NOMO-1 (cell line): ENCODE measurements around the gene RNF150.
A peak's percentile ranks its signal among the peaks of the same experiment; 100 is the strongest.
"Not testable (repeated sequence)": the region's sequence is repeated elsewhere in the genome, so short reads cannot be mapped to it uniquely, and the experiment has no call there.

ENCODE experiments used
- DNase-seq, 2 experiments: peaks; one replicate each; lab custom pipeline; 2025; ENCODE audit not compliant: unreplicated experiment in 2 of 2; lab: John Stamatoyannopoulos, UW

The RNF150 gene

DNA sequence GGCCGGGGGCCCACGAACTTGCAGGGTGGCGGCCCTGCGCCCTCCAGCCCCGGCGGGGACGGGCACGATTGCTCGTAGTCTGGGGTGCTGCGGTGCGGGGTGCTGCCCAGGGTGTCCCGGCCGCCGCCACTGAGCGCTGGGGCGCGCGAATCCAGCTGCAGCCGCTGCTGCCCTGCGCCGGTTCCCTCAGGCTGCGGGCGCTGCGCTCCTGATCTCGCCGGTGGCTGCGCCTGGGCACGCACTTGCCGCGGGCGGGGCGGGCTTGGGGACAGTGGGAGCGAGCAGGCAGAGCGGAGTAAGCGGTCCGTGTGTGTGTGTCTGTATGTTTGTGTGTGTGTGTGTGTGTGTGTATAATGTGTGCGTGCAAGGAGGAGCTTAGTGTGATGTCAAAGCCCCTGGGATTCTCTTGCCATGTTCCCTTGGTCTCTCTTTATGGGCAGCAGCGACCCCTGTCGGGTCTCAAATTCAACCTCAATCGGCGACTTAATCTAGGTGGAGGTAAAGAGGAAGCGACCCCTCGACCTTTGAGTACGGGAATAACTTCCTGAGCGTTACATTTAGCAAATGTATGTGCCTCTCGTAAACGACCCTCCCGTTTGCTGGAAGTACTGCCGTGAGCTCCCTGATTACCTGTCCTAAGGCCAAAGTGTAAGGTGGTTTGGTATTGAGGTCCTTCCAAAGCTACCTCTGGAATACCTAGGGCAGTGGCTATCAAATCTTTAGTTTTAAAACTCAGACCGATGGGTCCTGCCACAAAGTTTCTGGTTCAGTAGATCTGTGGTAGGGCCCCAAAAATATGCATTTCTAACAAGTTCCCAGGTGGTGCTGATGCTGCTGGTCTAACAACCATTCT lies at the start of gene RNF150:
TSS of gene RNF150 (minus strand) at position 324 of the 853 bp plus-strand sequence.
- peak; percentile 30 to 53 for DNase-seq

DNA sequence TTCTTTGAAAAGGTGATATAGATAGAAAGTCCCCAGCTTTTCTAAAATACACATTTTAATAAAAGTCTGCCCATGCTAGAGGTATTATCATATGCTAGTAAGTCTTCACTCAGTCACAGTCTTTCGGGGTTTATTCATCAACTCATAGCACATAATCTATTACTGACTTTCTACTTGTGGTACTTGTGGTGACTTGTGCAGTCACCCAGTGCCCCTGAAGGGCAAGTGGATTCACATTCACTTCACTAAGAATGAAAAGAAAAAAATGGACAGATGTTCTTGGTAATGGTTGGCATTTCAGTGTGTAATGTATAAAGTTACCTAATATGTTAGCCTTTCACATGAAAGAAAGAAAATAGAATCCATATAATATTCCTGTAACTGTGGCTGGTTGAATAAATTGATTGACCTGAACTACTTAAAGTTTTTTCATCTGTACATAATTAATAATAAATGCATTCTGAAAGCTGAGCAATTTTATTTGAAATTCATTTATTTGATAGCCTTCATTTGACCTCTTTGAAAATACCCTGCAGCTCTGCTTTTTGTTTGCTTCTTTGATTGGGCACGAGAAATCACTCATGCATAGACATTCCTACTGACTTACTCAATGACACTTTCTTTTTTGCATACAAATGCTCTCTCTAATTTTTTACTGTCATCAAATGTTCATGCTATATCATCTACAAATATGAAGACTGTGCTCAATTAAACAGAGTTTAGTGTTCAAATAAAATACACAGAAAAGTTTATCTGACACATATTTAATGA lies 47.9 kb upstream of the RNF150 start:
- no peak for DNase-seq

DNA sequence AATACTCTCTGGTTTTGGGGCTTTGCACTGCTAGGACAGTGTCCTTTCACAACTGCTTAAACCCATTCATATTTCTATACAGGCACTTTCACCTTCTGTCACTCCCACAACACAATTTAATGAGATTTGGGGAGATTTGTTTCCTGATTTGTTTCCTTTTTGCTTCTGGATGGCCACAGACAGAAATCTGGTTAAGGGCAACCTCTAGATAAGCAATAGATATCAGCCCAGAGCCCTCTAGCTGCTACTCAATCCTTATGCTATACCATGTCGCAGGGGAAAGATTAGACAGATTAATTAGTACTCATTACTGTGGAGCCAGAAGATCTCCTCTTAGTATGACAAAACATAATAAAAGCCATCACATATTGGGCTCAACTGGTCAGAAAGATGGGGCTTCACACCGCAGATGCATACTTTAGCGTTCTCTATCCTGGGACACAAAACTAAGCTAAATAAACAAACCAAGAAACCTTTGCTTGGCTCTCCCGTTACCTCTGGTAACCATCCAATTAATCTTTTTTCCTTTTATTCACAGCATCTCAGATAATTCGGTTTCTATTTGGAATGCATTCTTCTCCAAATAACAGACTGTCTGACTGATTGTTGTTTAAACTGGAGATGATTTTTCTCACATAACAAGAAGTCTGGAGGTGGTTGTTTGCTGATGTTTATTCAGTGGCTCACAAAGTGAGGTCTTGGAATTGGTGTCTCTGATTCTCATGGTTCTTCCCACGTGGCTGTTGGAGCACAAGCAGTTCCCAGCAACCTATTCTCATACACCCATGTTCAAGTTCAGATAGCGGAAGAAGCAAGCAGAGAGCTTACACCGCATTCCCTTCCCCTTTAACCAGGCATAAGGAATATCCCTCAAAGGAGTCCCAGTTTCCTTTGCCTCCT lies 46.5 kb upstream of the RNF150 start:
- no peak for DNase-seq

DNA sequence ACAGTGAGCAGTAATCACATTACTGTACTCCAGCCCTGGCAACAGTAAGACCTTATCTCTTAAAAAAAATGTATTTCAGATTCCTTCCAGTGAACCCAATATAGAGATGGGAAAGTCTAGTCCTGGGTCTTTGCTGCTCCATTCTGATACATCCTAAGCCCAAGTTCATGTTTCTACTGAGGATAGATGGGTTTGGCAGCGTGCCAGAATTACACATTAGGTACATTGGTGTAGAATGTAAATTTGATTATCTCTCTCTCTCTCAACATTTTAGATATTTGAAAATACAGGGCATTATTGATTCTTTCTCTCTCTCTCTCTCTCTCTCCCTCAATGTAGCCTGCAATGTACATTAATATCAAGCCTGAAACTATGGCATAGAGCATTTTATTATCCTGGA lies 43.9 kb upstream of the RNF150 start:
- no peak for DNase-seq

DNA sequence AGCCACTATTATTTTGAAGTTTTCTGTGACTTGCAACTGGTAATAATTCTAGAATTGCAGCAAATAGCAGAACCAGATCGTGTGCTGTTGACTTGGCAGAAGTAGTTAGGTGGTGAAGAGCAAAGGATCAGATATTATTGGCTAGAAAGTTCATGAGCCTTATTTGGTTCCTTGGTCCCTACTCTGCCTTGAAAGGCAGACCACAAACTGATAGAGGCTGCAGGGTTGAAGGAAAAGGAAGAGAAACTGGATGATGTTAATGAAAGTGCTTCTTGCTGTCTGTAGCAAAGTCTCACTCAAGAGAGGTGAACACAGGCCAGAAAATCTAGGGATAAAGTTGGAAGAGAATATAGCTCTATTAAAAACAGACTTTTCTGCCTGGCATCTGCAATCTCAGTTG lies 41.2 kb upstream of the RNF150 start:
- DNase-seq, result peak in 1 of 2 experiments; percentile 51

DNA sequence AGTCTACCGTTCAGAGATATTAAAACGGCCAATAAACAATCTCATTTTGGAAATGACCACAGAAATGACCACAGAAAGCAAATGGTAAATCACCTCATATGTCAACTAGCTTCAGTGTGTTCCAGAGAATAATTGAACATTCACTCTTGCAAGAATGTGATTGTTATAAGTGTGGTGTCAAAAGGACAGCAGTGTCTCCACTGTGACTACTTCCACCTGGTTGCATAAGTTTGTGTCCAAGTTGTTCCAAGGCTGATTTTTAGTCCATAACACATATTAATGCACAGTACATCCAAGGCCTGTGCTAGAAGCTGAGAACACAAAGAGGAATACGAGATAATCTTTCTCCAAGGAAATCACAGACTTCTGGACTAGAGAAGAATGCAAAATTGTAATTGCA lies 37.4 kb upstream of the RNF150 start:
- DNase-seq, result no peak

DNA sequence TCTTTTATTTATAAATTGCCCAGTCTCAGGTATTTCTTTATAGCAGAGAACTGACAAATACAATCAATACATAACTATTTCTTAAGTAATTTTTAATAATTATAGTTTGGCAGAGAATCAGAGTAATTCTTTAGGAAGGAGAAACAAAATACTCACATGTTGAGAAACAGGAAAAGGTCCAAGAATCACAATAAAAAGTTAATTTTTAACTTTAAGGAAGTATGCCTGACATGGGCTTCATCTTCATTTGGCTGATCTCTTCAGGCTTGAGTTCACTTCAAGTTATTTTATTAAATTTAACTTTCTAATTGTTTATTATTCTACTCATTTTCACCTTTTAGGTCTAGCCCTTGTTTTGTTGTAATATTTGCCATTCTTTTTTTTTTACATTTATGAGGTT lies 36.1 kb upstream of the RNF150 start:
- no peak for DNase-seq

DNA sequence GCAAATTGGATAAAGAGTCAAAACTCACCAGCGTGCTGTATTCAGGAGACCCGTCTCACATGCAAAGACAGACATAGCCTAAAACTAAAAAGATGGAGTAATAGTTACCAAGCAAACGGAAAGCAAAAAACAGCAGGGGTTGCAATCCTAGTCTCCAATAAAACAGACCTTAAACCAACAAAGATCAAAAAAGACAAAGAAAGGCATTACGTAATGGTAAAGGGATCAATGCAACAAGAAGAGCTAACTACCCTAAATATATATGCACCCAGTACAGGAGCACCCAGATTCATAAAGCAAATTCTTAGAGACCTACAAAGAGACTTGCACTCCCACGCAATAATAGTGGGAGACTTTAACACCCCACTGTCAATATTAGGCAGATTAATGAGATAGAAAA lies 31.7 kb upstream of the RNF150 start:
- not testable (repeated sequence) for DNase-seq

DNA sequence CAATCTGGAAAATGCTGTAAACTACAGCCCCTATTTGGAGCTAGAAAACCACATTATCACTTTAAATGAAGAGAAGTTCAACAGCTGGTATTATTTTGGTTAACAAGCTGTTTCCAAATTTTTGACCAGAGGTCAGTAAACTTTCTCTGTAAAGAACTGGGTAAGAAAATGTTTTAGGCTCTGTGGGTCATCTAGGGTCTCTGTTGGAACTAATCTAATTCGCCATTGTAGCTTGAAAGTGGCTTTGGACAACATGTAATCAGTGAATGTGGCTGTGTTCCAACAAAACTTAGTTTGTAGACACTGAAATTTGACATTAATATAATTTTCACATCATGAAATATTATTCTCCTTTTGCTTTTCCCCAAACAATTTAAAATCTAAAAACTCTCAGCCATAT lies 25.8 kb upstream of the RNF150 start:
- DNase-seq, result no peak

DNA sequence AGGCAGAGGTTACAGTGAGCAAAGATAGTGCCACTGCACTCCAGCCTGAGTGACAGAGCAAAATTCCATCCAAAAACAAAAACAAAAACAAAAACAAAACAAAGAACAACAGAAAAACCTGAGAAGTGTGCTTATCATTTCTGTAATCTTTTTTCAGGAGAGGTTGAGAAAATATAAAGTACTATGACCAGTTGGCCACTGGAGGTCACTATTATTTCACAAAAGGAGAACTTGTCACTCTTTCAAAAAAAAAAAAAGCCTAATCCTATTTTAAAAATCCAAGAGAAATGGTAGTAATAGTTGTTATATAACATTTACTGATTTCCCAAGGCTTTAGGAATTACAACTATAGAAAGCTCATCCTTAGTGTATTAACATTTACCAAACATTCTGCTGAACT lies 24.9 kb upstream of the RNF150 start:
- peak in 1 of 2 experiments; percentile 29 for DNase-seq

DNA sequence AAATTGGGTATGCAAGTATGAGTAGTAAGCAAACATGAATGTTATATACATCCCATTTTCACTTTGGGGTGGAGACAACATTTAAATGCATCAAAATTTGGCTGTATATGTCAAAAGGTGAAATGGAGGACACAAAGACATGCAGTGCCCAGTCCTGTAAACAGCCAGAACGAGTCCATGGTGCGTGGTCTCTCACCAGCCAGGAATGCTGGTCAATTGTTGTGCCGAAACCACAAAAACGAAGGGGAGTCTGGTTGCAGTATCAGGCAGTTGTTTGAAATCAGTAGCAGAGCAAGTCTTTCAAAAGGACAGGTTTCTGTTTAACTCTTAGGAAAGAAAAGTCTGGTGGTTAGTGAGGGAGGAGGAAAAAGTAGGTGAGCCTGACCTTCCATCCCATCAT lies 22.3 kb upstream of the RNF150 start:
- no peak for DNase-seq

DNA sequence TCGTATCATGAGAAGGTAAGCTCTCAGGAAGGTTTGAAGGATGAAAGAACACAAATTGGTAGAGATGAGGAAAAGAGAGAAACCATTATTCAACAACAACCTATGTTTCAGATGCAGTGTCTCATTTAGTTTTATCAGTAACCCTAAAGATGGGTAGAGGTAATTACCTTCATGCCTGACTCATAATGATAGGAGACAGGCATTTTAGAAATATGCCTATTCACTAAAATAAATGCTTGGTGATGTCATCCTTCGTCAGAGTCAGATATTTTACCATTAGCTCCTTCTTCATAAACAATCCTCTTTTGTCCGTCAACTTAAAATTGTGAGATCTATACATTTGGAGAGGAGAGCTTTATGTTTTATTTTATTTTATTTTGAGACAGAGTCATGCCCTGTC lies 21.5 kb upstream of the RNF150 start:
- DNase-seq, result no peak

DNA sequence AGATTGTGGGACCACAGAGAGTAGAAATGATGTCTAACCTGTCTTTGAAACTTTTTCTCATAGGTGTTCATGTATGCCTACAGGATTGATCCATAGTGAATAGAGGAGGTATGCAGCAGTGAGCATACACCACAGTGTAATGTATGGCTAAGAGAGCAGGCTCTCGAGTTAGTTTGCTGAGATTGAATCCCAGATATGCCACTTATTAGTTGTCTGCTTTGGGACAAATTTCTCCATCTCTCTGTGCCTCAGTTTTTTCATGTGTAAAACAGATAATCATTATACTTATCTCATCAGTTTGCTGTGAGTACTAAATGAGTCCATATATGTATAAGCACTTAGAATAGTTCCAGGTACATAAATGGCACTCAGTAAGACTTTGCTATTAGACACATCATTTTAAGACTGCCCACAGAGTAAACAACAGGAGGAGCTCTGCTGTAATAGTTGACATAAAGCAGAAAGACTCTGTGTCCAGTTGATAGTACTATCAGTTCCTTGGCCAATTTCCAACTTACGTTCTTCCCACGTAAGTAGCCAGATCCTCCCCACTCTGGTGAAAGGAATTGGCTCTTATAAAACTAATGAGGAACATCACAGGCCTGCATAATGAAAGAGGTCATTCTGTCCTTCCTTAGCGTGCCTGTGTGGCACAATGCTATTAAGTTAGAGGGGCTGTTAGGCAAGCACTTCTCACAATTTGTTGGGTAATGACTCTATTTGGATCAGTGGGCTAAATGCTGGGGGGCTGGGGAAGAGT lies 20.7 kb upstream of the RNF150 start:
- DNase-seq, result no peak

DNA sequence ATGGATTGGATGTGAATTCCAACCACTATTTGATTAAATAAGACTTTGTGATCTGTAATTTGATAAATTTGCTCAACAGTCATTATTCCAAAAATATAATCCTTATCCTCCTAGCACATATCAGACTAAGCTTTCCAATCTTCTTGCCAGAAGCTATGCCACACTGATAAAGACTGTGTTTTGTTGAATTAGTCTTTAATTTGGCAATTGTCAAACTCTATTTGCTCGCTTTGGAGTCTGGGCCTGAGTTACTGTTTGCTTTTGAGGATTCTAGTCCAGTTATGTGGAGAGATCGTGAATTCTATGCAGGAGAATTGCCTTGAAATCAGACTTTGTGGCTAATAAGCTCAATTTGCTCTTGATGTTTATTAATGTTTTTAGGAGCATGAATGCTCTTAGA lies 10.9 kb upstream of the RNF150 start:
- no peak for DNase-seq

DNA sequence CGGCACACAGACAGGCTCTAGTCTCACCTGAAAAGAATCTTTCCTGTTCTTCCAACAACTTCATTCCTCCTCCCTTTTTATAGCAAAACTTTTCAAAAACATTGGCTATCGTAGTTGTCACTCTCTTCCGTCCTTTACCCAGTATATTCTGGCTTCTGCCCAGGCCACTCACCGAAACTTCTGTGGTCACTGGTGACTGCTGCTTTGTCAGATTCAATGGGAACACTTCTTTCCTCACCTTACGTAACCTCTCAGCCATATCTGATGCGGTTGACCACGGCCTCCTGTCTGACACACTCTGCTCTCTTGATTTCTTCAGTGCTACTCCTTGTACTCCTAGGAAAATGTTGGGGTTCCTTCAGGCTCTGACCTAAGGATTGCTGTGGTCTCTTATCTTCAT lies 9.2 kb upstream of the RNF150 start:
- DNase-seq, result peak in 1 of 2 experiments; percentile 36

DNA sequence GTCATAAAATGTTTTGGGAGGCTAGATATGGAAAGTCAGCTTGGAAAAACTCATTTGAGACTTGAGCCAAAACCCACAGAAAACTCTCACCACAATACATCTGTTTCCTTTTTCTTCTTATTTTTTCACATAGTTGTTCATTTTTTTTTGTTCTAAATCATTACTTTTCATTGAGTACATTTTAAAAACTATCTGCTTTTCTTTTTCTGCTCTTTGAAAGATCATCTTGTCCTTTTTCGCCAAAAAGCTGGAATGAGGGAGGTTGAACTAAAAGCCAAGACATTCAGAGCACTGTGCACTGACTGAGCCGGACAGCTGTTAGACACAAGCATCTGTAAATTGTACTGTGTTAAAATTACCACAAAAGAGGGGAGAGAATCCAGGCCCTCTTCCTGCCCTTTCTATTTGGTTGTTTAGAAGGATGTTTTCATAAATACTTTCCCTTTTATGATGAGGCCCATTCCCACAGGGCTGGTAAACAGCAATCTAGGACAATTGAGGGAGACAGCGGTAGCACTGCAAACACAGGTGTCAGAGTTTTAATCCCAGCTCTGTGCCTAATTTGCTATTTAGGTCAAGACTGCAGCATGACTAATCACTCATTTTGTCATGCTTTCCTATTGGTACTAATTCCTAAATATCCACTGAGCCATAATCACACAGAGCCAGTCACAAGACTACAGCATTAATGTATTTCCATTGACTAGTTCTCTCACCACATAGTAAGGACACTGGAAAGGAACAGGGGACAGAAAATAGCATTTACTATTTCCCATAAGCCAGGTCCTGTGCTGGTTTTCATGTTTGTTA lies 7.3 kb upstream of the RNF150 start:
- no peak for DNase-seq

DNA sequence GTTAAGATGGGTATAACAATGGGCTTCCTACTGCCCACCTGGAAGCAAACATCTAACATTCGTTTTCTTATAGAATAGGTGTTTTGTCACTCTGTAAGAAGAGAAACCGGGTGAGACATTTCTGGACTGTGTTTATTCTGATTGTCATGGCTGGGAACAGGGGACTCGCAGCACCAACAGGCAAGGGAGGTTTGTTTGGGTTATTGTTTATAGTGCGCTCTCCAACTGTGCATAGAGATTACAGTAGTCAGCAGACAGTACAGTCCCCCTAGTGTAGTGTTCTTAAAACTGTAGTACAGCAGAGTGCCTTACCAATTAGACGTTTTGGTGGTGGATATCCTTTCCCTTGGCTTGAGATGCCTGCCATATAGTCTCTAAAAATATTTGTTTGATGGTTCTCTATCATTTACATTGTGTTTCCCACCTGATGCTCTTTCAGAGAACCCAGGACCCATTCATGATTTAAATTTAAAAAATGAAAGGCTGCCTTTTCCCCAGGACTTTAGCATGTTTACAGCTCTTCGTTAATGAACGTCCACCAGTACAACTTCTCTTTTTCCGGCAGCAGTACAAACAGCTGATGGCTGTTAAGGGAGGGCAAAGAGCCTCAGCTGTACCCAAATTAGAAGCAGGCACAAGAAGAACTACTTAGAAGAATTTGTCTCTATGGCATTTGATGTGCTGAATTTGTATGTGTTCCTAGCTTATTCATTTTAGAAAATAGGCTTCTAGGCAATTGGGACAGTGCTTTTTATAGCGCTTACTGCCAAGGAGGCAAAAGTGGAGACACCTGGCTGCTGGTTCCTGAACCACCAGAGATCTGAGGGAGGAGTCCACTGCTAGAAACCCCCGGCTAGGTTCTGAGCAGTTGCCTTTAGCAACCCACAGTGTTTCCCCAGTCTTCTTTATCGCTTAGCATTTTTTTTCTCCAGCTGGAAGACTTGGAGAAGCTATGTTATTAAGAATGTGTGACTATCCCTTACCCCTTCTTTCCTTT lies 1.0 kb upstream of the RNF150 start:
- peak; percentile 3 to 10 for DNase-seq

DNA sequence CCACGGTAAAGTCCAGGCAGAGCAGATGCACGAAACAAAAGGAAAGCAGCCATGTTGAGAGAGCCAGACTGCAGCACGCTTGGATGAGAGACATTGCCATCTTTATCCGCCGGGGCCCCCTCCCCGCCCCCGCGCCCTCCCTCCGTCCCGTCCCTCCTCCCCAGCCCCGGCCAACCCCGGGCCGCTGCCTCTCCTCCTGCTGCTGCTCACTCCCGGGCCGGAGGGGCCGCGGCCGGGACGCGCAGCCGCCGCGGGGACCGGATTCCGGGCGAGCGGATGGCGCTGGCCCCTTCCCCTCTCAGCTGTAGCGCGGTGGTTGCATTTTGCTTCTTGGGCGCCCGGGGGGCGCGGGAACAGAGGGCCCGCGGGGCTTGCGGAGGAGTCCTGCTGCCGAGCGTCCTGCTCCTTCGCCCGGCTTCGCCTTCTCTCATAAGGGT lies 542 bp downstream of the RNF150 start:
- no peak for DNase-seq
